HCT116 (cell line): ENCODE measurements around the gene TGFBR3. TPM values are rescaled to one million over a fixed set of nuclear protein-coding genes. Genes with fewer than 3 reads are reported as not detected.

Experiments used
- ATAC-seq: fragments of 200-7000 bp; cut with Tn5 transposase; 2 replicates; pipeline ENCODE4 v1.9.1; 2020; ENCODE audit warnings: mild to moderate bottlenecking, moderate library complexity
- BruUV-seq: library from RNA; stranded (reverse); fragments of 400-500 nt; replicated peaks from 2 replicates; lab custom pipeline; 2021; lab: Mats Ljungman, UMichigan
- CTCF ChIA-PET: fragments of 300-600 bp; sonication (Branson Sonifier 250); formaldehyde crosslinking; loops from one replicate; lab custom pipeline; 2021; ENCODE audit warnings: antibody characterized with exemption; lab: Charles Lee
- POLR2A ChIA-PET: fragments of 300-600, 350-600 bp; sonication (Branson Sonifier 250); formaldehyde crosslinking; loops from one replicate; lab custom pipeline; 2021; ENCODE audit warnings: antibody characterized with exemption; lab: Charles Lee
- RAD21 ChIA-PET, 2 experiments: fragments of 300-600 bp; sonication (Branson Sonifier 250); formaldehyde crosslinking; loops; one replicate each; lab custom pipeline; 2023; ENCODE audit warnings: low total read pairs in 2 of 2; ENCODE audit not compliant: uncharacterized antibody in 2 of 2, unreplicated experiment in 2 of 2, low non-redundant PET in 1 of 2; lab: Charles Lee
- DNase-seq: peaks from one replicate; pipeline ENCODE4 v3.0.0-alpha.2; 2010; ENCODE audit warnings: low read depth, low spot score
- H2AFZ ChIP-seq: fragments of 200-600 bp; shearing (Covaris generic), sonication (generic); 2 replicates; pipeline ENCODE4 v1.6.1; 2017; ENCODE audit warnings: low read depth, mixed run types, mixed read lengths, antibody characterized with exemption, low read length; ENCODE audit not compliant: poor library complexity, severe bottlenecking
- H3K27ac ChIP-seq: 2 replicates; pipeline ENCODE4 v1.5.1; 2012; ENCODE audit warnings: low read depth, low read length
- H3K27me3 ChIP-seq: fragments of 200-600 bp; sonication (generic); 2 replicates; pipeline ENCODE4 v1.6.1; 2016; ENCODE audit warnings: mixed run types, low read length, mixed read lengths; ENCODE audit not compliant: insufficient read depth
- H3K36me3 ChIP-seq, 2 experiments: fragments of 200-500 bp in 1 of 2; fragments of 200-600 bp in 1 of 2; sonication (Bioruptor generic) in 1 of 2; sonication (generic) in 1 of 2; 2 replicates each; pipeline versions ENCODE4 v1.5.1 to v1.6.1; 2014 to 2016; ENCODE audit warnings: low read length in 2 of 2, inconsistent platforms in 1 of 2, mixed read lengths in 1 of 2, mixed run types in 1 of 2; ENCODE audit not compliant: insufficient read depth in 2 of 2, control insufficient read depth in 1 of 2
- H3K4me1 ChIP-seq, 2 experiments: fragments of 200-600 bp in 1 of 2; sonication (generic) in 1 of 2; 2 replicates each; pipeline versions ENCODE4 v1.5.1 to v1.6.1; 2012 to 2017; ENCODE audit warnings: low read length in 2 of 2, inconsistent platforms in 1 of 2, mild to moderate bottlenecking in 1 of 2, mixed read lengths in 1 of 2, mixed run types in 1 of 2, moderate library complexity in 1 of 2; ENCODE audit not compliant: insufficient read depth in 2 of 2, control insufficient read depth in 1 of 2
- H3K4me2 ChIP-seq: fragments of 200-600 bp; sonication (generic); 2 replicates; pipeline ENCODE4 v1.6.1; 2017; ENCODE audit warnings: mixed run types, low read length, mixed read lengths
- H3K4me3 ChIP-seq, 2 experiments: fragments of 200-600 bp in 1 of 2; sonication (generic) in 1 of 2; replicated peaks in 1 of 2; 2 replicates each; pipeline ENCODE4 v1.5.1; 2011 to 2016; ENCODE audit warnings: low read length in 2 of 2, control low read depth in 1 of 2, low read depth in 1 of 2, mild to moderate bottlenecking in 1 of 2, mixed read lengths in 1 of 2, mixed run types in 1 of 2
- H3K79me2 ChIP-seq: fragments of 200-600 bp; sonication (generic); 2 replicates; pipeline ENCODE4 v1.6.1; 2017; ENCODE audit warnings: mild to moderate bottlenecking, mixed run types, low read length, moderate library complexity, mixed read lengths; ENCODE audit not compliant: insufficient read depth
- H3K9ac ChIP-seq: fragments of 200-600 bp; sonication (generic); 2 replicates; pipeline ENCODE4 v1.6.1; 2016; ENCODE audit warnings: low read length, mixed read lengths
- H3K9me2 ChIP-seq: fragments of 200-600 bp; sonication (generic), shearing (Covaris generic); 2 replicates; pipeline ENCODE4 v1.6.1; 2017; ENCODE audit warnings: mixed run types, mild to moderate bottlenecking, moderate library complexity; ENCODE audit not compliant: insufficient read depth
- H3K9me3 ChIP-seq, 2 experiments: fragments of 200-500 bp in 1 of 2; fragments of 200-600 bp in 1 of 2; sonication (Bioruptor generic) in 1 of 2; sonication (generic) in 1 of 2; 2 replicates each; pipeline ENCODE4 v1.6.1; 2014 to 2017; ENCODE audit warnings: low read length in 2 of 2, mixed read lengths in 2 of 2, inconsistent platforms in 1 of 2, low read depth in 1 of 2, mild to moderate bottlenecking in 1 of 2, mixed run types in 1 of 2, moderate library complexity in 1 of 2; ENCODE audit not compliant: control insufficient read depth in 1 of 2, insufficient read depth in 1 of 2
- H4K20me1 ChIP-seq: fragments of 200-600 bp; sonication (generic), shearing (Covaris generic); 2 replicates; pipeline ENCODE4 v1.6.1; 2017; ENCODE audit warnings: mixed run types, mild to moderate bottlenecking, moderate library complexity; ENCODE audit not compliant: insufficient read depth
- ATF3 ChIP-seq: IDR thresholded peaks from 2 replicates; pipeline ENCODE4 v1.6.1; 2012
- CEBPB ChIP-seq: IDR thresholded peaks from 2 replicates; pipeline ENCODE4 v1.6.1; 2012; ENCODE audit warnings: low read depth
- ELF1 ChIP-seq: IDR thresholded peaks from 2 replicates; pipeline ENCODE4 v1.6.1; 2012; ENCODE audit warnings: low read depth, borderline replicate concordance
- RAD21 ChIP-seq: IDR thresholded peaks from 2 replicates; pipeline ENCODE4 v1.6.1; 2012; ENCODE audit warnings: low read depth, mild to moderate bottlenecking
- SP1 ChIP-seq: IDR thresholded peaks from 2 replicates; pipeline ENCODE4 v1.6.1; 2012; ENCODE audit warnings: low read depth
- YY1 ChIP-seq: IDR thresholded peaks from 2 replicates; pipeline ENCODE4 v1.6.1; 2011; ENCODE audit warnings: low read length, low read depth, moderate library complexity, mild to moderate bottlenecking; ENCODE audit not compliant: insufficient replicate concordance; ENCODE audit errors: extremely low read depth
- intact Hi-C: fragments of 100-400 bp; cut with micrococcal nuclease; formaldehyde crosslinking; loops from 2 replicates; pipeline ENCODE4 v1.10.0; 2022
- total RNA-seq: library from RNA; stranded (reverse); gene quantifications from one replicate; pipeline ENCODE4 v1.2.1, GENCODE V29; 2021; ENCODE audit not compliant: unreplicated experiment
- TF ChIP-seq, protein P1 (sequence below): IDR thresholded peaks from 2 replicates; pipeline ENCODE4 v1.6.1; 2012

TGFBR3 gene
- total RNA-seq, 1 experiment from 2014 or later, result 7.1 TPM

GRCh38 chr1:91814448-91814847 lies 71.5 kb downstream of the TGFBR3 start:
- H2AFZ ChIP-seq, result no peak overlapping the region
- no peaks in the 10 kb centered on the region for H3K36me3 ChIP-seq
- no peak overlapping the region for H3K4me3 ChIP-seq
- BruUV-seq, result no TSS peak
- no peak overlapping the region for H3K27ac ChIP-seq
- no peaks in the 10 kb centered on the region for H3K79me2 ChIP-seq
- TF ChIP-seq ELF1 (no peak), SP1 (no peak), ATF3 (no peak), RAD21 (no peak)
- TF ChIP-seq, protein P1, sequence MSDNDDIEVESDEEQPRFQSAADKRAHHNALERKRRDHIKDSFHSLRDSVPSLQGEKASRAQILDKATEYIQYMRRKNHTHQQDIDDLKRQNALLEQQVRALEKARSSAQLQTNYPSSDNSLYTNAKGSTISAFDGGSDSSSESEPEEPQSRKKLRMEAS, result no peak
- POLR2A ChIA-PET, result no interaction called here
- DNase-seq, result no peak
- H3K9me2 ChIP-seq, result no peaks in the 10 kb centered on the region
- no peaks in the 10 kb centered on the region for H4K20me1 ChIP-seq
- RAD21 ChIA-PET, result no interaction called here
- peaks cover 0 to 2% of the 10 kb centered on the region in 2 experiments; a peak in 1 of 4 replicates for H3K4me1 ChIP-seq
- intact Hi-C loops, result no loop called here
- no peak for ATAC-seq
- no peaks in the 10 kb centered on the region for H3K9me3 ChIP-seq
- H3K9ac ChIP-seq, result no peak overlapping the region
- H3K4me2 ChIP-seq, result no peak overlapping the region
- H3K27me3 ChIP-seq, result no peaks in the 10 kb centered on the region
- CTCF ChIA-PET, result no interaction called here

- no peak overlapping the region for H2AFZ ChIP-seq
- no peaks in the 10 kb centered on the region for H3K79me2 ChIP-seq
- POLR2A ChIA-PET, result no interaction called here
- no peak overlapping the region for H3K27ac ChIP-seq
- DNase-seq (no peak), ATAC-seq (no peak)
- no peaks in the 10 kb centered on the region; the same call in 1 of the 2 replicates for H3K27me3 ChIP-seq
- RAD21 ChIA-PET, result interaction anchor here in 1 of 2 experiments (0.6 kb wide), 1 partner anchor 105 kb away, joined by 3 read pairs; no protein-coding TSS in a partner anchor
- BruUV-seq, result no TSS peak
- H4K20me1 ChIP-seq, result no peaks in the 10 kb centered on the region
- CTCF ChIA-PET, result no interaction called here
- intact Hi-C loops, result no loop called here
- H3K9me2 ChIP-seq, result no peaks in the 10 kb centered on the region
- no peaks in the 10 kb centered on the region for H3K36me3 ChIP-seq
- no peak overlapping the region for H3K4me2 ChIP-seq
- no peak overlapping the region for H3K4me3 ChIP-seq
- TF ChIP-seq YY1 (no peak), CEBPB (no peak)
- no peak overlapping the region for H3K9ac ChIP-seq
- no peaks in the 10 kb centered on the region for H3K9me3 ChIP-seq
- H3K4me1 ChIP-seq, result peaks cover 0 to 4% of the 10 kb centered on the region in 2 experiments; a peak in 1 of 4 replicates
These were observed 72.1 kb downstream of the TGFBR3 start for GRCh38 chr1:91813813-91814212.
